Measurements from ENCODE around the gene UNG.
"Not testable (repeated sequence)": the region's sequence is repeated elsewhere in the genome, so short reads cannot be mapped to it uniquely, and the experiment has no call there.

Gene UNG

DNA sequence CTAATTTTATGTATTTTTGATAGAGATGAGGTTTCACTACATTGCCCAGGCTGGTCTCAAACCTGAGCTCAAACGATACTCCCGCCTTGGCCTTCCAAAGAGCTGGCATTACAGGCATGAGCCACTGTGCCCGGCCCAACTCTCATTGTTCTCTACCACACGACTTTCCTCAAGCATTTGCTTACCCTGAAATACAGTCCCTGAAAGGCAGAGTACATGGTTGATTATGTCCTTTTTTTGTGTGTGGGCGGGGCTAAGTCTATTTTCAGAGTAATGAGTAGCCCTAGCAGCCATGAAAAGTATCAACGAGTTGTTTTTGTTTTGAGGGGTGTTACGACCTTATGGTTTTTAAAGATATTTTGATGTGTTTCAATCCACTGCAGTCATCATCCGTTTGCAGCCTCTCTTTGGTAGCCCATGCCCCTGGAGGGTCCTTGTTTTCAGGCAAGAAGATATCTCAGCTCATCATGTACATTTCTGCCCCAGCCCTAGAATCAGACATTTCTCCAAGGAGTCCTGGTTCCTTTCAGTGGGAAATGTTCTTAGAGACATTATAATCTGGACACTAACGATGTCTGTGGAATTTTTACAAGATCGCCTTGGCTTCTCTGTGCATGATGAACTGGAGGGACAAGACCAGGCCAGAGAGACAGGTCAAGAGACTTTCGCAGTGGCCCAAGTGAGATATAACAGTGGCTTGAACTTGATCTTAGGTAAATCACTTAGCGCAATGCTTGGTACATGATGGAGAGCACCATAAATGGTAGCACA lies 27.7 kb downstream of the UNG start:
- FAIRE-seq: no peak

DNA sequence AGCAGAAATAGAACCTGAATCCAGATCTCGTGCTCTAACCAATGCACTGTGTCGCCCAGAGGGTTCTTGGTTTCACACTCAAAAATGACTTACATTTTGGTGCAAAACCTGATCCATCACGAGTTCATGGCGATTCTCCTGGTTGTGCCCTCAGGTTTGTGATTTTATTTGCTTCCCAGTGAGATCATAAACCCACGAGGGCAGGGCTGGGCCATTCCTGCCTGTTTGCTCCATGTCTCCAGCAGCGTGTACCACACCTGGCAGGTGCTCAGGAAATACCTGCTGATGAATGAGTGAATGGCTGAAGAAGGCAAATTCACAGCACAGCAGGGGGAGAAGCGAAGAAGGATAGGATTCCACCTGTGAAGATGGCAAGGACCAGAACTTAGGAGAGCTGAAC lies 28.4 kb downstream of the UNG start:
- FAIRE-seq: no peak

DNA sequence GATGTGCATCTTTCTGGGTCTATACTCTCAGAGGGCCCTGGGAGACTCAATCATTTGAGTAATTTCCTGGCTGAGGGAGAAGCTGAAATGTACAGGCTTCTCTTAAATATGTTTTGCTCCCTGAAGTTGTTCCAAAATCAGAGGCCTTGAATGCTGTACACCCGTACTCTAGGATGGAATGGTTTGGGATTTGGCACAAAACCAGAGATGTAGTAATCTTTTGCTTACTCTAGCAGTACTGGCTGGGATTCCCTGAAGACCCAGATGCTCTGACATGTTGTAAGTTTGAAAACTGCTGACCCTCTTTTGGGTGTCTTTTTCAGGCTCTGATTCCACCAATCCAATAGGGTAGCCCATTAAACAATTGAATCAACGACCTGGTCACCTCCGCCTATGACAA lies 29.4 kb downstream of the UNG start:
- FAIRE-seq: no peak

GRCh38 chr12:109127533-109128242 lies 30.3 kb downstream of the UNG start:
- no peak for FAIRE-seq

- no peak for FAIRE-seq
Measured at GRCh38 chr12:109130297-109131153, 33.1 kb downstream of the UNG start.

DNA sequence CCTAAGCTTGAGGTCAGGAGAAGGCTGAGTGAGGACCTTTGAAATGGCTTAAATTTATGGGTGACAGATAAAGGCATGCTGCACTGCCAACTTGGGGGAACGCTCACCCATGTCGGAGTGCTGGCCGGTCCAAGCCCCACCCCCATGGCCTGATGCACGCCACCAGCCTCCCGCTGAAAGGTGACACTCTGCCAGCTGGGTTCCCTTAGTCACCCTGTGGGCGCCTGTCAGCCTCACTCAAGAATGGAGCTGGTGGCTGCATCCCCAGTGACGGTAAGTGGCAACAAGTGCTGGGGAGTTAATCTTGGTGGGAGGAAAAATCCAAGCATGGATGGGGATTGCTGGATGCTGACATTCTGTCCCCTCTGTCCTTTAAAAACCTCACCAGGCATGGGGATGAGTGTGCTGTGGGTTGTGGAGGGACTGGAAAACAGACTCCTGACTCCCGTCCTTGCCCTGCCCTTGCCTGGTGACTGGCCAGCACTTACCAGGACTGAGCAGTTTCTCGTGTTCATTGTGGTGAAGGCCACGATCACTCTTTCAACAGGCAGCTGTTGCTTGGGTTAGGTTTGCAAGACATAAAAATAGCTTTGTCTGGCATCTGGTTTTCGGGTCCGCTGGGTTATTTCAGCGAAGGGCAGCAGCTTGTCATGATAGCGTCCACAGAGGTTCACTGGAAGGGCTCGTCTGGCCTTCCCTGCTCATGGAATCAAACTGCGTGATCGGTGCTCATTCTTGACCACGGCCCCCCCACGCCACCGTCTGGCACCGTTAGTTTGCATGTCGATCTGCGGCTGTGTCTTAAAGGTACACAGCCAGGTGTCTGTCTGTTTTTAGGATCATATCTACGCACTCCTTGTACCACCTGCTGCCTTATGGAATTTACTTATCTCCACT lies 34.0 kb downstream of the UNG start:
- FAIRE-seq: no peak

DNA sequence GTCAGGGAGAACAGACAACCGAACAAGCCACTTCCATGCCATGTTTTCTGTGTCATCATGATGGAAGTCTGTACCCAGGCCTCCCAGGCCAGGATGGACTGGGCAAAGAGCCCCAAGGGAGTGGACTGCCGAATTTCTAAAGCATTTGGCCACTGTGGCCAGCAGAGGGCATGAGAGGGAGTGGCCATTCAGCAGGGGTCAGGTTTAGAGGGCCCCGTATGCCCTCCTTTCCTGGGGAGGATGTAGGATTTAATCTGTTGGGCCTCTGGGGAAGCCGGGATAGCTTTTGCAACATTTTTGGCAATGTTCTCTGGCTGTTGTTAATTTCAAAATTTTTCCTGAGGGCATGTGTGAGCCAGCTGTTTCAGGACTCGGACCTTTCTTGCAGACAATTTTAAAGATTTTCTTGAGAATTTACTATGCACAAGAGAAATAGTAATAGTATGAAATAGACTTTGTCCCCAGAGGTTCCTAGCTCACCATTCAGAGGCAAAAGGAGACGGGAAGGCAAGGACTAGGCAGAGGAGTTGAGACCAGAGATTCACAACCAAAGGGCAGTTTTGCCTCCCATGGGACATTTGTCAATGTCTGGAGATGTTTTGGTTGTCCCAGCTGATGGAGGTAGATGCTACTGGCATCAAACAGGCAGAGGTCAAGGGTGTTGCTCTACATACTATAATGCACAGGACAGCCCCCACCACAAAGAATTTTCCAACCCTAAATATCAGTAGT lies 37.0 kb downstream of the UNG start:
- no peak for FAIRE-seq

- FAIRE-seq: no peak
Measured at GRCh38 chr12:109137055-109137454, 39.7 kb downstream of the UNG start.

- FAIRE-seq: no peak
Measured at GRCh38 chr12:109139360-109139759, 42.0 kb downstream of the UNG start.

- no peak for FAIRE-seq
Measured at GRCh38 chr12:109139791-109140190, 42.4 kb downstream of the UNG start.

DNA sequence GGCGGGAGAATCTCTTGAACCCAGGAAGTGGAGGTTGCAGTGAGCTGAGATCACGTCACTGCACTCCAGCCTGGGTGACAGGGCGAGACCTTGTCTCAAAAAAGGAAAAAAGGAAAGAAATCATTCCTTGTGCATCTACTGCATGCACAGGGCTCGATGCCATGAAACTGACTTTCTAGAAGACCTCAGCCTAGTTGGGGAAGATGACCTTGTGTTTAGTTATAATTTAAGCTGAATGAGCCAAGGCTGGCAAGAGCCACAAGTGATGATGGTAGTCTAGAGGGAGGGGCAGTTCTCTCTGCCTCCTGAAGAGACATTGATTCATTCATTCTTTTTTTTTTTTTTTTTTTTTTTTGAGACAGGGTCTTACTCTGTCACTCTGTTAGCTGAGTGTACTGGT lies 43.2 kb downstream of the UNG start:
- FAIRE-seq: no peak

DNA sequence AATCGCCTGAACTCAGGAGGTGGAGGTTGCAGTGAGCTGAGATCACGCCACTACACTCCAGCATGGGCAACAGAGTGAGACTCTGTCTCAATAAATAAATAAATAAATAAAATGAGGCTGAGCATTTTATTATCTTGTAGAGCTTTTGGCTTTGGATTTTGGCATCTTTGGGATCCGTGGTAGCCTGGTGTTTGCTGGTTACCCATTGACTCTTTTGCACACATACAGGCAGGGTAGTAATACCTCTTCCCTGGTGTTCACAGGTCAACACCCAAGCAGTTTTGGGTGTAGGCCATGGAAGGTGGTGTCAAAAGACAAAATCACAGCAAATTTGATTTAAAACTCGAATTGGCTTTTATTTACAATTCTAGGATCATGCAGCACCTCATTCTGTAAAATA lies 46.8 kb downstream of the UNG start:
- FAIRE-seq: no peak

GRCh38 chr12:109147126-109147525 lies 49.7 kb downstream of the UNG start:
- FAIRE-seq: not testable (repeated sequence)

DNA sequence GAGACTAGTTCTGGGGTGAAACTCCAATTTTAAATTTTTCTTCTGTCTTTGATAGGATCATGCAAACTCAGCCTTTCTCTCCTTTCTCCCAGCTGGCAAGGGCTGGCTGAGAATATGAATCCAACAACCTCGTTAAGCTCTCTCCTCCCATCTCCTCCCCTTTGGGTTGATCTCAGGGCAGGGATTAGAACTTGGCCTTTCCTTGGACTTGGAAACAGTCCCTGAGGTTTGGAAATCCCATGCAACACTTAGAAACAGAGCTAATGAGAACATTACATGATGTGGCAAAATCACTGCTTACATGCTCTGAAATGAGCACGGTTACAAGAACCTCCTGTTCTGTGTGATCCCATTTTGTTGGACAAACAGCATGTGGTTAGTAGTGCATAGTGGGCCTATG lies 50.6 kb downstream of the UNG start:
- FAIRE-seq: no peak

DNA sequence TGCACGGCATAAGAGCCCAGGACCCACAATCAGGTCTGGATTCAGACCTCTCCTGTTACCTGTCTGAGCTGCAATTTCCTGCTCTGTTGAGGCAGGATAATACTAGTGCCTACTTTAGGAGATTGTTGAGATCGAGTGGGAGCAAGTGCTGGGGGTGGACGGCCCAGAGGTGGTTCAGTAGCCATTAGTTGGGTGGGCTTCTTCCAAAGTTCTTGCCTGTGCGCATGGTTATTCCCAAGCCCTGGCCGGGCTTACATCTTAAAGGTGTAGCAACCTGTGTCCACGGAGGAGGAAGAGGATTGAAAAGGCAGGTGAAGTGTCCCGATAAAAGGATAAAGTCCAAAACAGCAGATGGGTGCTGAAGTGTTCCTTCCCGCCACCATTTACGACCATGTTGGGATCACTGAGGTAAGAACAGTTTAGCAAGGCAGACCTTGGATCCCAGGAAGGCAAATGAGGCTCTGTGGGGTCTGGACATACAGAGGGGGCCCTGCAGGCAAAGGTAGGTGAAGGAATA lies 52.8 kb downstream of the UNG start:
- no peak for FAIRE-seq

GRCh38 chr12:109151457-109151856 lies 54.1 kb downstream of the UNG start:
- no peak for FAIRE-seq

- no peak for FAIRE-seq
Measured at GRCh38 chr12:109153821-109154441, 56.5 kb downstream of the UNG start.

DNA sequence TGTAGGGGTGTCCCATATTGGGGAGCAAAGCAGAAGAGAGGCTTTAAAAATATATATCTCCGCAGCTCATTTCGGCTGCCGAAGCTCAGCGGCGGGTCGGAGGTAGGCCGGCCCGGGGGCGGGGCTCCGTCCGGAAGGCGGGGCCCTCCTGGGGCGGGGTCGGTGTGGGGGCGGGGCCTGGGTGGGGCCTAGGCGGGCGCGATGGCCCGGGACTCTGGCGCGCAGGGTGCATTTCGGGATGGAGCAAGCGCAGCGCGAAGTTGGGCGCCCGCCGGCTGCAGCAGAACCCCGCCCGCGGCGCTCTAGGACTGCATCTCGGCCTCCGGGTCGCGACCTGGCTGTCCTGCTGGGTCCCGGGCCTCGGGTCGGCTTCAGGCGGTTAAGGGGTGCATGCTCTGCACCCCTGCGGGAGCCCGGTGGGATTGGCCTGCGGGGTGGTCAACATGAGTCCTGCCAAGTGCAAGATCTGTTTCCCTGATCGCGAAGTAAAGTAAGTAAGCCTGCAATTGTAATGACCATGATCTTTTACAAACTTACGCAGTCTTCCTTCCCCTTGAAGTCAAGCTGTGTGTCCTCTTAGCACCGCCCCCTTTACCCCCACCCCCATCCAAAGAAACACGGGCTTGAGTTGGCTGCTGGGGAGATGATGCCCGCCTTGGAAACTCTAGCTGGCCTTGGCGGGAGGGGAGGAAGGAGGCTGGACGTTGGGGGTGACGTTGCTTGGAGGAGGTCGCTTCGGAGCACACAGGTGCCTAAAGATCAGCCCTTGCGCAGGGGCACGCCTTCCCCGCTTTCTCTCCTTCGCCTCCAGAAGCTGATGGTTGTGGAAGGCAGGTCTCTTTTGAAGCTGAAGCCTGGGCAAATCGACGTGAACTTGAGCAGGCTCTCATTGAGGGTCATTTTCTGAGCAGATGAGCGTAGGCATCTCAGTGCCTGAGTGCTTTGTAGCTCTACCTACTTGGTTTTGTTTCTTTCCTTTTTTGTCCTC lies 57.3 kb downstream of the UNG start:
- no peak for FAIRE-seq

DNA sequence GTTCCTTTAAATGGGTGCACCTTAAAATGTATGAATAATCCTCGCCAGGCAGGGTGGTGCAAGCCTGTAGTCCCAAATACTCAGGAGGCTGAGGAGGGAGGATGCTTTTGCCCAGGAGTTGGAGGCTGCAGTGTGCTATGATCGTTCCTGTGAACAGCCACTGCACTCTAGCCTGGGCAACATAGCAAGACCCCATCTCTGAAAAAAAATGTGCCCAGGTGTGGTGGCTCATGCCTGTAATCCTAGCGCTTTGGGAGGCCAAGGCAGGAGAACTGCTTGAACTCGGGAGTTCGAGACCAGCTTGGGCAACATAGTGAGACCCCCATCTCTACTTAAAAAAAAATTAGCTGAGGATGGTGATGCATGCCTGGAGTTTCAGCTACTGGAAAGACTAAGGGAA lies 58.6 kb downstream of the UNG start:
- no peak for FAIRE-seq

- FAIRE-seq: no peak
Measured at GRCh38 chr12:109156586-109156985, 59.2 kb downstream of the UNG start.

Data from colon (tissue), 2 donors.